Testis (tissue), 3 donors: ENCODE results near the gene MFAP3. TPM values are rescaled to one million over a fixed set of nuclear protein-coding genes. Genes with fewer than 3 reads are reported as not detected.

Source experiments
- DNase-seq: peaks from one replicate; pipeline ENCODE4 v3.0.0-alpha.2; 2019
- H3K27ac ChIP-seq, 2 donors: fragments of 200-600 bp; sonication (generic); one replicate each; pipeline ENCODE4 v1.5.1; 2019
- H3K27me3 ChIP-seq: fragments of 200-600 bp; sonication (generic); one replicate; pipeline ENCODE4 v1.5.1; 2019
- H3K36me3 ChIP-seq: fragments of 200-600 bp; sonication (generic); one replicate; pipeline ENCODE4 v1.5.1; 2017; ENCODE audit warnings: low read depth; ENCODE audit errors: missing control alignments
- H3K4me1 ChIP-seq: fragments of 200-600 bp; sonication (generic); one replicate; pipeline ENCODE4 v1.5.1; 2019
- H3K4me3 ChIP-seq, 2 donors: fragments of 200-600 bp; sonication (generic); one replicate each; pipeline ENCODE4 v1.5.1; 2017 to 2019
- H3K9me3 ChIP-seq: fragments of 200-600 bp; sonication (generic); one replicate; pipeline ENCODE4 v1.5.1; 2017
- POLR2A ChIP-seq: fragments of 450-650 bp; IDR thresholded peaks from one replicate; pipeline ENCODE4 v1.6.1; 2017; ENCODE audit warnings: antibody characterized with exemption, mild to moderate bottlenecking, moderate library complexity
- WGBS, 2 donors: methylation state at CpG; one replicate each; pipeline ENCODE4 v1.1.5; 2018; 5-methylcytosine and 5-hydroxymethylcytosine counted together
- intact Hi-C: fragments of 100-400 bp; cut with DNase I; formaldehyde crosslinking; loops from one replicate; pipeline ENCODE4 v1.15.1; 2023; ENCODE audit warnings: low total_unique reads
- polyA plus RNA-seq: library from polyadenylated mRNA; stranded (reverse); fragments of 350-450 nt; fragmentation: Illumina TruSeq; extraction: RNeasy Lipid Tissue Mini Kit (QIAGEN cat#74804); gene quantifications from one replicate; pipeline ENCODE4 v1.2.3, GENCODE V29; 2014; ENCODE audit warnings: low read depth, low replicate concordance; ENCODE audit not compliant: insufficient read depth
- total RNA-seq, 2 donors: library from RNA; depleted of rRNA; stranded (reverse); fragments of >200 nt; gene quantifications; one replicate each; pipeline ENCODE4 v1.2.3, GENCODE V29; 2016
- TF ChIP-seq, protein P1 (sequence below), 3 experiments: fragments of 450-650 bp in 2 of 3; fragments of 200-600 bp in 1 of 3; sonication (generic) in 1 of 3; IDR thresholded peaks; one replicate each; pipeline ENCODE4 v1.5.1; 2016 to 2019; ENCODE audit warnings: antibody characterized with exemption in 3 of 3, mild to moderate bottlenecking in 2 of 3, moderate library complexity in 1 of 3

The MFAP3 gene
- total and polyA plus RNA-seq, 3 donors from 2014 or later = 18.5 to 31.5 (median 30.0) TPM

DNA sequence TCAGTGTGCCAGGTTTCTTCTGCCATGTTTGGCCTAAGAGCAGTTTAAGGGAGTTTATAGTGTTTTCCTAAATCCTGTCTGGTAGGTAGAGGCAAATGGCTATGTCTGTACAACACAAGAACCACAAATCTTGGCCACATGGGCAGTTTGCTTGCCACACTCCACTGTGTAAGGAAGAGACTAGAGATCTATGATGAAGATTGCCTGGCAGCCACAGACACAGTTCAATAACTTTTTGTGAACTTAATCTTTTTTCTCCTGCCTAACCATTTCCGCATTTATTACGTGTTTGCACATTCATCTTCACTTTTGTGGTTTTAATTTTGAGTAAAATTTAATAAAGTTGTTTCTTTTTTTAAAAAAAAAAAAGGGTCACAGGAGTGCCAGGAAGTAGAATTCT lies 5.8 kb downstream of the MFAP3 start:
- intact Hi-C loops = no loop called here
- no peak overlapping the region for H3K27ac ChIP-seq
- TF ChIP-seq POLR2A = no peak
- TF ChIP-seq, protein P1, sequence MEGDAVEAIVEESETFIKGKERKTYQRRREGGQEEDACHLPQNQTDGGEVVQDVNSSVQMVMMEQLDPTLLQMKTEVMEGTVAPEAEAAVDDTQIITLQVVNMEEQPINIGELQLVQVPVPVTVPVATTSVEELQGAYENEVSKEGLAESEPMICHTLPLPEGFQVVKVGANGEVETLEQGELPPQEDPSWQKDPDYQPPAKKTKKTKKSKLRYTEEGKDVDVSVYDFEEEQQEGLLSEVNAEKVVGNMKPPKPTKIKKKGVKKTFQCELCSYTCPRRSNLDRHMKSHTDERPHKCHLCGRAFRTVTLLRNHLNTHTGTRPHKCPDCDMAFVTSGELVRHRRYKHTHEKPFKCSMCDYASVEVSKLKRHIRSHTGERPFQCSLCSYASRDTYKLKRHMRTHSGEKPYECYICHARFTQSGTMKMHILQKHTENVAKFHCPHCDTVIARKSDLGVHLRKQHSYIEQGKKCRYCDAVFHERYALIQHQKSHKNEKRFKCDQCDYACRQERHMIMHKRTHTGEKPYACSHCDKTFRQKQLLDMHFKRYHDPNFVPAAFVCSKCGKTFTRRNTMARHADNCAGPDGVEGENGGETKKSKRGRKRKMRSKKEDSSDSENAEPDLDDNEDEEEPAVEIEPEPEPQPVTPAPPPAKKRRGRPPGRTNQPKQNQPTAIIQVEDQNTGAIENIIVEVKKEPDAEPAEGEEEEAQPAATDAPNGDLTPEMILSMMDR (IDR thresholded peaks at IDR 0.05) = no peak
- H3K36me3 ChIP-seq = no peaks in the 10 kb centered on the region
- peaks cover 8% of the 10 kb centered on the region for H3K4me1 ChIP-seq
- no peak overlapping the region for H3K4me3 ChIP-seq
- H3K27me3 ChIP-seq = no peaks in the 10 kb centered on the region
- H3K9me3 ChIP-seq = no peaks in the 10 kb centered on the region
- 86 to 93% methylated on average over 2 of the region's 2 CpGs for WGBS, 2 donors
- no peak for DNase-seq

DNA sequence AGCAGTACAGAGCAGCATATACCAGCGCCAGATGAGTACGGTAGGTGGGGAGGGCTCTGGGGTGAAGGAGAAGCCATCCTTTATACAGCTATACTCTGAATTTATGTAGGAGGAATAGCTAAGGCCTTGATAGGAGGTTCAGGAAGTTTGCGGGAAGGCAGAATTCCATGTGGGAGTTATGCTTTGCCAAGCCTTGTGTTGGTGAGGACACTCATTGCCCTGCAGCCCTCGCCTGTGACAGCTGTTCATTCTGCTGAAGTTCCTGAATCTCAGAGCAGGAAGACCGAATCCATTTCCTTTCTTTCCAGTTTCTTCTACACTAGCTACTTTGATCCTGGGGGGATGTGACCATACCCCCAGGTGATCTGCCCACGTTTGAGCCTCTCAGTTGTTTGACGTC lies 7.7 kb downstream of the MFAP3 start:
- no peak for DNase-seq
- Histone ChIP-seq H3K36me3 (no peaks in the 10 kb centered on the region), H3K27ac (no peak overlapping the region), H3K27me3 (no peaks in the 10 kb centered on the region), H3K4me3 (no peak overlapping the region), H3K9me3 (no peaks in the 10 kb centered on the region), H3K4me1 (peaks cover 5% of the 10 kb centered on the region)
- no peak for TF ChIP-seq POLR2A
- TF ChIP-seq, protein P1 (IDR thresholded peaks at IDR 0.05) = no peak
- intact Hi-C loops = no loop called here
- WGBS, 2 donors = 69 to 77% methylated on average over 7 of the region's 7 CpGs

DNA sequence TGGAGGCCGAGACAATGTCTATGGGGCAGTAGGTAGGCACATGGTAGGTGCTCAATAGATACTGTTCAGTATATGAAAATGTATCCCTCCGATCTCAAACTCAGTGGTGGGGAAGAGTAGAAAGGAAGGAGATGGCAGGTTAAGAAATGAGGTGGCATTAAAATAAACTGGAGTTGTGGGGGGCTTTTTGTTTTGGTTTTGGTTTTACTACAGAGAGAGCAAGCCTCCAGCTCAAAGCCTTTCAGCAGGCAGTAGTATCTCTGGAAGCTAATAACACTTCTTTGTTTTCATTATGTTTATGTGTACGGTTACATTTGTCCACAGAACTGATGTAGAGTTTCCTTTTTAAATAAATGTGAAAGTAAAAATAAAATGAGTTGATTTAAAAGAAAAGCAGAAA lies 8.6 kb downstream of the MFAP3 start:
- TF ChIP-seq, protein P1 (IDR thresholded peaks at IDR 0.05) = no peak
- TF ChIP-seq POLR2A = no peak
- no peaks in the 10 kb centered on the region for H3K9me3 ChIP-seq
- peaks cover 5% of the 10 kb centered on the region for H3K4me1 ChIP-seq
- WGBS, 2 donors = 86 to 94% methylated on average over 3 of the region's 3 CpGs
- H3K4me3 ChIP-seq = no peak overlapping the region
- H3K36me3 ChIP-seq = no peaks in the 10 kb centered on the region
- H3K27me3 ChIP-seq = no peaks in the 10 kb centered on the region
- intact Hi-C loops = no loop called here
- DNase-seq = no peak
- no peak overlapping the region for H3K27ac ChIP-seq

DNA sequence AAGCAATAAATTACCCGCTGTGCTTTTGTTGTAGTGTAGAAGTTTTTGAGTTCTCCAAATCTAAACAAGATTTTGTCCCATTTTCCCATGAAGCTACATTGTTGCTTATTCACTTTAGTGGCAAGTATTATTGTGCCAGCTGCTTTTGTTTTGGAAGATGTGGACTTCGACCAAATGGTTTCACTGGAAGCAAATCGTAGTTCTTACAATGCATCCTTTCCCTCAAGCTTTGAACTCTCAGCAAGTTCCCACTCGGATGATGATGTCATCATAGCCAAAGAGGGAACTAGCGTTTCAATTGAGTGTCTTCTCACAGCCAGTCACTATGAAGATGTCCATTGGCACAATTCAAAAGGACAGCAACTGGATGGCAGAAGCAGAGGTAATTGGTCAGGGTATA lies 10.9 kb downstream of the MFAP3 start:
- TF ChIP-seq POLR2A = no peak
- TF ChIP-seq, protein P1 (IDR thresholded peaks at IDR 0.05) = no peak
- no peaks in the 10 kb centered on the region for H3K36me3 ChIP-seq
- H3K27ac ChIP-seq = peak overlapping the region in 1 of 2 donors; percentile 6
- 60 to 78% methylated on average over 5 of the region's 5 CpGs for WGBS, 2 donors
- H3K9me3 ChIP-seq = no peaks in the 10 kb centered on the region
- H3K4me1 ChIP-seq = peaks cover 5% of the 10 kb centered on the region
- no peaks in the 10 kb centered on the region for H3K27me3 ChIP-seq
- H3K4me3 ChIP-seq = no peak overlapping the region
- intact Hi-C loops = no loop called here
- peak; percentile 27 for DNase-seq

GRCh38 chr5:154053468-154053867 lies 14.7 kb downstream of the MFAP3 start:
- intact Hi-C loops = no loop called here
- TF ChIP-seq, protein P1 (IDR thresholded peaks at IDR 0.05) = no peak
- no peak for TF ChIP-seq POLR2A
- no peak overlapping the region for H3K4me3 ChIP-seq
- no peaks in the 10 kb centered on the region for H3K9me3 ChIP-seq
- no peak for DNase-seq
- H3K27me3 ChIP-seq = no peaks in the 10 kb centered on the region
- peaks cover 5% of the 10 kb centered on the region for H3K4me1 ChIP-seq
- WGBS, 2 donors = 88 to 90% methylated on average over 4 of the region's 4 CpGs
- H3K36me3 ChIP-seq = no peaks in the 10 kb centered on the region
- H3K27ac ChIP-seq = no peak overlapping the region
